Measurements from ENCODE around the gene GSE1. TPM values are rescaled to one million over a fixed set of nuclear protein-coding genes. Genes with fewer than 3 reads are reported as not detected.
A peak's percentile ranks its signal among the peaks of the same experiment; 100 is the strongest.

GSE1 gene
- total RNA-seq, 6 experiments from 2014 or later, result 30.0 to 48.0 (median 38.8) TPM

- Histone ChIP-seq H3K9me3 (no peaks in the 10 kb centered on the region), H3K4me1 (peaks cover 0 to 25% (median 2%) of the 10 kb centered on the region in 4 donors), H3K4me3 (no peak overlapping the region), H3K36me3 (no peaks in the 10 kb centered on the region), H3K27me3 (no peaks in the 10 kb centered on the region), H3K27ac (no peak overlapping the region)
- ATAC-seq (peak; percentile 22 to 62 (median 42)), DNase-seq (peak in 1 of 3 donors; percentile 71)
- WGBS (ENCODE audit: insufficient coverage, low coverage, low lambda C conversion rate, missing lambda C conversion rate), result 33% methylated on average over 2 of the region's 26 CpGs
- intact Hi-C loops (cut with DNase I), result no loop called here
- no peak for TF ChIP-seq POLR2A (IDR thresholded peaks at IDR 0.05)
- TF ChIP-seq CTCF (IDR thresholded peaks at IDR 0.05), result no peak
These were observed 22.5 kb downstream of the GSE1 start for GRCh38 chr16:85635545-85636140.

GRCh38 chr16:85636234-85636812, 23.2 kb downstream of the GSE1 start:
- no peak for DNase-seq
- Histone ChIP-seq H3K36me3 (no peaks in the 10 kb centered on the region), H3K27ac (no peak overlapping the region), H3K9me3 (no peaks in the 10 kb centered on the region), H3K4me1 (peaks cover 0 to 31% (median 5%) of the 10 kb centered on the region in 4 donors), H3K27me3 (no peaks in the 10 kb centered on the region), H3K4me3 (no peak overlapping the region)
- whole genome bisulfite sequencing (ENCODE audit: insufficient coverage, low coverage, low lambda C conversion rate, missing lambda C conversion rate), result 60% methylated on average over 1 of the region's 27 CpGs
- no peak for TF ChIP-seq CTCF (IDR thresholded peaks at IDR 0.05)
- no peak for TF ChIP-seq POLR2A (IDR thresholded peaks at IDR 0.05)
- no peak for ATAC-seq
- intact Hi-C loops (cut with DNase I), result no loop called here

GRCh38 chr16:85637061-85637807, 24.1 kb downstream of the GSE1 start:
- H3K36me3 ChIP-seq, result no peaks in the 10 kb centered on the region
- H3K9me3 ChIP-seq, result no peaks in the 10 kb centered on the region
- intact Hi-C loops (cut with DNase I), result no loop called here
- TF ChIP-seq POLR2A (IDR thresholded peaks at IDR 0.05) (no peak), CTCF (IDR thresholded peaks at IDR 0.05) (no peak)
- peaks cover 0 to 40% (median 10%) of the 10 kb centered on the region in 4 donors for H3K4me1 ChIP-seq
- no peak overlapping the region for H3K4me3 ChIP-seq
- DNase-seq, result no peak
- ATAC-seq, result no peak
- no peak overlapping the region for H3K27ac ChIP-seq
- H3K27me3 ChIP-seq, result no peaks in the 10 kb centered on the region
- WGBS (ENCODE audit: insufficient coverage, low coverage, low lambda C conversion rate, missing lambda C conversion rate), result 88% methylated on average over 6 of the region's 36 CpGs

- no peak for TF ChIP-seq POLR2A (IDR thresholded peaks at IDR 0.05)
- TF ChIP-seq CTCF (IDR thresholded peaks at IDR 0.05), result no peak
- peak in 2 of 4 donors; percentile 2 to 6 for ATAC-seq
- H3K27ac ChIP-seq, result no peak overlapping the region
- H3K36me3 ChIP-seq, result no peaks in the 10 kb centered on the region
- intact Hi-C loops (cut with DNase I), result no loop called here
- H3K9me3 ChIP-seq, result no peaks in the 10 kb centered on the region
- WGBS (ENCODE audit: insufficient coverage, low coverage, low lambda C conversion rate, missing lambda C conversion rate), result 78% methylated on average over 13 of the region's 37 CpGs
- H3K4me1 ChIP-seq, result peaks cover 0 to 42% (median 11%) of the 10 kb centered on the region in 4 donors
- no peak for DNase-seq
- no peak overlapping the region for H3K4me3 ChIP-seq
- no peaks in the 10 kb centered on the region for H3K27me3 ChIP-seq
These were observed 24.9 kb downstream of the GSE1 start for GRCh38 chr16:85637808-85638647.

Data from right lobe of liver (tissue), 6 donors.